NCI-H2081 (cell line): ENCODE measurements around the gene MAN1B1.
"Not testable (repeated sequence)": the region's sequence is repeated elsewhere in the genome, so short reads cannot be mapped to it uniquely, and the experiment has no call there.

ENCODE experiments used
- DNase-seq, 2 experiments: peaks; one replicate each; lab custom pipeline; 2025; lab: John Stamatoyannopoulos, UW

The MAN1B1 gene

GRCh38 chr9:137052998-137053943, 33.5 kb upstream of the MAN1B1 start:
- no peak for DNase-seq

- DNase-seq: peak; percentile 65 to 69
Measured at GRCh38 chr9:137053944-137054931, 32.5 kb upstream of the MAN1B1 start, which contains the start of gene ENTPD2. Gene ENTPD2 (minus strand): TSS chr9:137054061. CDS start chr9:137053997, 64 bp downstream.

DNA sequence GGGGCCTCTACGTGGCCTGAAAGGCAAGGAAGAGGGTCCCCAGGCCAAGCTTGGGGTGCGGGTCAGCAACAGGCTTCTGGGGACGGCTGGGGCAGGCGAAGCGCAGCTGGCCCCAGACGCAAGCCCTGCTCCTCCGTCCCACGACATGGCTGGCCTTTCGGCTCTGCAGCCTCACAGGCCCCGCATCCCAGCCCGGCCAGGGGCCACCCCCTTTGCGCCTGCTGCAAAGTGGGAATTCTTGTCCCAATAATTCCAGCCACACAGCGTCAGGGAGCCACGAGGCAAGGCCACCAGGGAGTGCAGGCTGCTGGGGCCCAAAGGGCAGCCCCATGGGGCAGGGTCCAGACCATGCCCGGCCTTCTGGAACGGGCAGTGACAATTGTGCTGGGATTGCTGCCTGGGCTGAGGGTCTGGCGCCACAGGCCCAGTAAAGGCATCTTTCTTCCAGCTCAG, 31.8 kb upstream of the MAN1B1 start:
- DNase-seq: no peak

- peak; percentile 75 to 86 for DNase-seq
Measured at GRCh38 chr9:137055385-137056364, 31.1 kb upstream of the MAN1B1 start.

- DNase-seq: peak in 1 of 2 experiments; percentile 37
Measured at GRCh38 chr9:137056739-137057415, 29.9 kb upstream of the MAN1B1 start.

DNA sequence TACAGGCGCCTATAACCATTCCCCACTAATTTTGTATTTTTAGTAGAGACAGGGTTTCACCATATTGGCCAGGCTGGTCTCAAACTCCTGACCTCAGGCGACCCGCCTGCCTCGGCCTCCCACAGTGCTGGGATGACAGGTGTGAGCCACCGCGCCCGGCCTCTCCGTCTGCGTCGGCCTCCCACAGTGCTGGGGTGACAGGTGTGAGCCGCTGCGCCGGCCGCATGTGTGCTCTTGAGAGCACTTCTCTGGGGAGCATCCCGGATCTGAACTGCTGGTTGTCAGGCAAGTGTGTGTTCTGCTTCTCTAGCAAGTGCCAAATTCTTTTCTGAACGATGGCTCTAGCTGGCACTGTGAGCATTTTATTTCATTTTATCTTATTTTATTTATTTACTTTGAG, 29.2 kb upstream of the MAN1B1 start:
- peak; percentile 49 to 75 for DNase-seq

GRCh38 chr9:137058521-137059234, 28.1 kb upstream of the MAN1B1 start:
- peak; percentile 38 to 67 for DNase-seq

- no peak for DNase-seq
Measured at GRCh38 chr9:137062384-137062783, 24.4 kb upstream of the MAN1B1 start.

DNA sequence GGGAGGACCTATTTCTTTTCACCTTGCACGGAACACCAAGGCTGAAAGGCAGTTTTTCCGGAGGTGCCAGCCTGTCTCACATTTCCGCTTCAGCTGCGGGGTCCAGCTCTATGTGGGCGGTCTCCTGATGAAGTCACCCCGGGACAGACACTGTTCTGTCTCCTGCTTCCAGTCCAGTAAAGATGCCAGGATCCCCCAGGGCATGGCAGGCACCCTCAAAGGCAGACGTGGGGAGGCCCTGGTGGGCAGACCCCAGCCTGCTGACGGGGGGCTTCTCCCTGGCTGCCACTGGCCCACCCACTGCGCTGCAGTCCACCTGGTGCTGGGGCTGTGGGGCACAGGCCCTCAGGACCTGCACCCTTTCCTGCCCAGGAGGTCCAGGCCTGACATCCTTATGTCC, 24.0 kb upstream of the MAN1B1 start:
- DNase-seq: not testable (repeated sequence)

- no peak for DNase-seq
Measured at GRCh38 chr9:137063311-137064026, 23.3 kb upstream of the MAN1B1 start.

GRCh38 chr9:137064027-137064879, 22.5 kb upstream of the MAN1B1 start:
- peak in 1 of 2 experiments; percentile 44 for DNase-seq

DNA sequence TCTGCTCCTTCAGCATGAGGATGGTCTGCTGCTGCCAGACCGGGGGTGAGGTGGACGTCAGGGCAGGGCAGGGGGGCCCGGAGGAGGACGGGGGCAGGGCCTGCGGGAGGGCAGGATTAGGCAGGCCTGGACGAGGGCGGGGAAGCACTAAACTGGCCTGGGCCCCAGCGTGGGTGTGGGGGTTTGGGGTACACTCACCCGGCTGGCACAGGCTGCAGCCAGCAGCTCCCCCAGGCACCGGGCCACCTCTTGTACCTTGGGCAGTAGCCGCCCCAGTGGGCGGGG, 22.0 kb upstream of the MAN1B1 start:
- DNase-seq: no peak

DNA sequence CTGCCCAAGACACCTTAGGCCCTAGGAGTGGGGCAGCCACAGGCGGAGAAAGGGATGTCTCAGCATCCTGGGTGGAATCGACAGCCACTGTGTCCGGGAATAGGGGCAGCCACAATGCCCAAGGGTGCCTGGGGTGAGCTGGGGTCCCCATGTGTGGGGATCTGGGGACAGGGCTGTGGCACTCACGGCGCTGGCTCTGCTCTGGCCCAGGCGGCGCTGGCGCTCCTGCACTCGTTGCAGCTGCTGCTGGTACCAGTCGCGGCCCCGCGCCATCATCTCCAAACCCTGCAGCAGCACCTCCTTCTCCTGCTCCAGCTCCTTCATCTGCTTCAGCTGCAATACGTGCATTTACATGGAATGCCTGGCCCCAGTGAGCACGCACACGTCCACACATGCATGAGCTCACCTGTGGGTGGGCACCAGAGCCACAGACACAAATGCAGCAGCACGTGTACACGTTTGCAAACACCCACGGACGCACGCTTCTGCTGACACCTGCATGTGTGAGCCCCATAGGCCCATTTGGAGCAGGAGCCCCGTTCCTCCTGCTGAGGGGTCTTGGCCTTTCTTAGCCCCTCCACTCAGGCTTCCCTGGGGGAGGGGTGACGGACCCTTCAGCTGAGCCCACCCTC, 21.3 kb upstream of the MAN1B1 start:
- DNase-seq: no peak

DNA sequence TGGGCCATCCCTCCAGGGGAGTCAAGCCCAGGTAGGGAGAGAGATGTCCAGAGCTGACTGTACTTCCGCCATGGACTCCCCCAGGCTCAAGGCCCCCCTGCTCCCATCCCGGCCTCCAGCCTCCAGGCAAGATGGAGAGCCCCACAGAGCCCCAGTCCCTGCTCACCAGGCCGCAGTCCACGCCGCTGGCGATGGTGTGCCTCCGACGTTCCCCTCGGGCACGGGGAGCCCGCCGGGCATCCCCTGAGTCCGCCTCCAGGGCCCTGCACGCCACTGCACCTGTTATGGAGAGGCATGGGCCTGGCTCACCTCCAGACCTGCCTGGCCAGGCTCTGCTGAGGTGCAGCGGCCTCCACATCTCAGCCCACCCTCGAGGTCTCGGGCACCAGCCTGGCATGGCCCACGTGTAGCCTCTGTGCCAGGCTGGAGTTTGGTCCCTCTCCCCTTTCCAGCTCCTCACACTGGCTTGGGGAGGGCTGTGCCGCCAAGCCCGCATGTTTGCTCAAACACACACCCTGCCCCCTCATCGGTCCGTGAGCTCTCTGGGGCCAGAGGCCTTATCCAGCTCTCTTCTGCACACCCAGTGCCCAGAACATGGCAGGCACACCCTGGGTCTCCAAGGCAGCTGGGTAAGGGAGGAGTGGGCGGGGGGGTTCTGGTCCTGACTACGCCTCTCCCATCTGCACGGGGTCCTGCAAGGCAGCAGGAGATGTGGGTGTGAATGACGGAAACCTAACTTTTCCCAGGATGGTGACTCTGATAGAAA, 20.5 kb upstream of the MAN1B1 start:
- DNase-seq: no peak

DNA sequence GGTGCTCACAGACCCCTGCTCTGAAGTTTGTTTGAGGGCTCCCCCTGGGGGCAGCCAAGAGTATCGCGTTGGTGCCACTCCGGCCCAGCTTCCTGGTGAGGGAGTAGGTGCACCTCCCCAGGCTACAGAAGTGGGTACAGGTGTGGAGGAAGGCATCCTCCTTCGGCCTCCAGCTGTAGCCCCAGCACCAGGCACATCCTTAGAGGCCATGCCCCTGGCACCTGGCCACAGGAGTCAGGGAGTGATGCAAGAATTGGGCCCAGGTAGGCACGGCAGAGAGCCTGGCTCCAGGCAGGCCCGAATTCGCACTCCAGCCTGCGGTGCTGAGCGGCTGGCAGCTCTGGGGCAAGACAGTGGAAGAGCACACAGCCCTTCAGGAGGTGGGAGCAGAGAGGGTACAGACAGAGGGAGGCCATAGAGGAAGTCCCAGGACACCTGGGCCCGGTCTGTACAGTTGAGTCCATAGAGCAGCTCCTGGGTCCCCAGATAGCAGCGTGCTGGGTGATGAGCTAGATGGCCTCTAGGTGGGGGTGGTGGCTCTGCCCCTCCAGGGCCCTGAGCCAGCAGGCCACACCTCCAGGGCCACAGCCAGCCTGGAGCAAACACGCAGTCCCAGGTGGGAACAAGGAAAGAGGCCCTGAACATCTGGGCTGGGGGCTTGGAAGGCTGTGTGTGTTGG, 18.8 kb upstream of the MAN1B1 start:
- DNase-seq: peak; percentile 82 to 83
